Thyroid gland (tissue), 4 donors: ENCODE results near the gene ARHGAP18.

Source experiments
- POLR2A ChIP-seq, 2 donors: fragments of 450-650 bp; IDR thresholded peaks; one replicate each; pipeline ENCODE4 v1.6.1; 2017; ENCODE audit warnings: antibody characterized with exemption in 2 of 2, mild to moderate bottlenecking in 2 of 2, moderate library complexity in 1 of 2
- TF ChIP-seq, protein P1 (sequence below), 6 experiments: fragments of 200-600 bp in 3 of 6; fragments of 450-650 bp in 3 of 6; sonication (generic) in 3 of 6; IDR thresholded peaks; one replicate each; pipeline ENCODE4 v1.5.1; 2016 to 2019; ENCODE audit warnings: antibody characterized with exemption in 6 of 6, mild to moderate bottlenecking in 2 of 6, inconsistent platforms in 1 of 6, moderate library complexity in 1 of 6

DNA sequence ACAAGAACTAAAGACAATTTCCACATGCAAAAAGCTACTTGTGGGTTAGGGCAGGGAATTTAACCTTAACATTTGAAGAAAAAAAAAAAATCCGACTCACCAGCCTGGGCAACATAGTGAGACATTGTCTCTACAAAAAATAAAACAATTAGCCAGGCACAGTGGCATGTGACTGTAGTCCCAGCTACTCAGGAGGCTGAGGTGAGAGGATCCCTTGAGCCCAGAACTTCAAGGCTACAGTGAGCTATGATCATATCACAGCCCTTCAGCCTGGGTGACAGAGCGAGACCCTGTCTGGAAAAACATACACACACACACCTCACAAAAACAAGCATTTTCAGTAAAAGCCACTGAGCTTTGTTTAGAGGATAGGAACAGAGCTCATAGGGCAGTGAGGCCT lies 56.2 kb downstream of the ARHGAP18 start:
- TF ChIP-seq, protein P1, sequence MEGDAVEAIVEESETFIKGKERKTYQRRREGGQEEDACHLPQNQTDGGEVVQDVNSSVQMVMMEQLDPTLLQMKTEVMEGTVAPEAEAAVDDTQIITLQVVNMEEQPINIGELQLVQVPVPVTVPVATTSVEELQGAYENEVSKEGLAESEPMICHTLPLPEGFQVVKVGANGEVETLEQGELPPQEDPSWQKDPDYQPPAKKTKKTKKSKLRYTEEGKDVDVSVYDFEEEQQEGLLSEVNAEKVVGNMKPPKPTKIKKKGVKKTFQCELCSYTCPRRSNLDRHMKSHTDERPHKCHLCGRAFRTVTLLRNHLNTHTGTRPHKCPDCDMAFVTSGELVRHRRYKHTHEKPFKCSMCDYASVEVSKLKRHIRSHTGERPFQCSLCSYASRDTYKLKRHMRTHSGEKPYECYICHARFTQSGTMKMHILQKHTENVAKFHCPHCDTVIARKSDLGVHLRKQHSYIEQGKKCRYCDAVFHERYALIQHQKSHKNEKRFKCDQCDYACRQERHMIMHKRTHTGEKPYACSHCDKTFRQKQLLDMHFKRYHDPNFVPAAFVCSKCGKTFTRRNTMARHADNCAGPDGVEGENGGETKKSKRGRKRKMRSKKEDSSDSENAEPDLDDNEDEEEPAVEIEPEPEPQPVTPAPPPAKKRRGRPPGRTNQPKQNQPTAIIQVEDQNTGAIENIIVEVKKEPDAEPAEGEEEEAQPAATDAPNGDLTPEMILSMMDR (IDR thresholded peaks at IDR 0.05): no peak
- TF ChIP-seq POLR2A (IDR thresholded peaks at IDR 0.05): no peak
